Endothelial cell of umbilical vein (primary cell): ENCODE measurements around the gene DIAPH2.

Experiments used
- CTCF ChIP-seq, 2 donors: IDR thresholded peaks; 1 replicate in 1 of 2; 2 replicates in 1 of 2; pipeline ENCODE4 v1.5.1; 2011; ENCODE audit warnings: low read length in 2 of 2, mild to moderate bottlenecking in 2 of 2, moderate library complexity in 2 of 2, control low read depth in 1 of 2, inconsistent platforms in 1 of 2, low read depth in 1 of 2; ENCODE audit not compliant: insufficient read depth in 1 of 2; ENCODE audit errors: extremely low read depth in 1 of 2
- EZH2 ChIP-seq: IDR thresholded peaks from 2 replicates; pipeline ENCODE4 v1.6.1; 2012; ENCODE audit warnings: borderline replicate concordance, low read depth, mild to moderate bottlenecking, moderate library complexity, low read length, inconsistent platforms; ENCODE audit not compliant: severe bottlenecking
- MAX ChIP-seq: IDR thresholded peaks from 2 replicates; pipeline ENCODE4 v1.6.1; 2011; ENCODE audit not compliant: insufficient read depth, insufficient read length
- POLR2A ChIP-seq: IDR thresholded peaks from 2 replicates; pipeline ENCODE4 v1.6.1; 2012; ENCODE audit warnings: low read depth, mild to moderate bottlenecking, control low read depth, low read length
- POLR2AphosphoS5 ChIP-seq: IDR thresholded peaks from 2 replicates; pipeline ENCODE4 v1.6.1; 2012; ENCODE audit warnings: low read depth, mild to moderate bottlenecking, control low read depth, low read length, moderate library complexity; ENCODE audit not compliant: insufficient read depth

- TF ChIP-seq POLR2AphosphoS5 (no peak), CTCF (IDR thresholded peaks at IDR 0.05; ENCODE audit: extremely low read depth in 1 of 2, insufficient read depth in 1 of 2, low read depth in 1 of 2, low read length in 2 of 2) (no peak), POLR2A (no peak), MAX (no peak), EZH2 (no peak)
These were observed 841.3 kb downstream of the DIAPH2 start for GRCh38 chrX:97525981-97526380.
